Right renal pelvis (tissue), 4 donors: ENCODE measurements around the gene SPG7. TPM values are rescaled to one million over a fixed set of nuclear protein-coding genes. Genes with fewer than 3 reads are reported as not detected.

Experiments used
- DNase-seq, 4 donors: peaks; one replicate each; pipeline ENCODE4 v3.0.0-alpha.2; 2013; ENCODE audit warnings: low read depth in 4 of 4, low spot score in 3 of 4, missing footprints in 1 of 4
- polyA plus RNA-seq, 4 donors: library from polyadenylated mRNA; unstranded; fragments of 120-200 nt; gene quantifications; one replicate each; pipeline ENCODE4 v1.2.1, GENCODE V29; 2013; ENCODE audit not compliant: insufficient read length in 4 of 4

The SPG7 gene
- polyA plus RNA-seq, 4 donors, result 84.2 to 106 (median 90.3) TPM

DNA sequence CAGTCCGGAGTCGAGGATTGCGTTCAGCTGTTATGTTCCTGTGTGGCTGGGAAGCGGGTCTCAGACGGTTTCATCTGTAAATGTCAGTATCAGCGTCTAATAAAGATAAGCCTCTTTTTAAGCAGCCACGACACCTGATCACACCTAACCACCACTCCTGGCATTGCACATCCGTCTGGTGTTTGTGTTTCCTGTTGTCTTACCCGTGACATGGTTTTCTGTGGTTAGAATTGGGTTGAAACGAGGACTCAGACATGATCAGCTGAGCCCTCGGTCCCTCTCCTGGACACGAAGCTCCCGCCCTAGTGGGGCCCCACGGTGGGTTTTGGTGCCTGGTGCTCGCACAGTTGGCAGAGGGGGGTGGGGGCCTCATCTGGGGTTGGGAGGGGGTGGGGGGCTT lies 85.6 kb downstream of the SPG7 start:
- no peak for DNase-seq

GRCh38 chr16:89595330-89596060 lies 87.3 kb downstream of the SPG7 start:
- DNase-seq, result no peak

- DNase-seq, result no peak
Measured at GRCh38 chr16:89596061-89596689, 88.0 kb downstream of the SPG7 start.

DNA sequence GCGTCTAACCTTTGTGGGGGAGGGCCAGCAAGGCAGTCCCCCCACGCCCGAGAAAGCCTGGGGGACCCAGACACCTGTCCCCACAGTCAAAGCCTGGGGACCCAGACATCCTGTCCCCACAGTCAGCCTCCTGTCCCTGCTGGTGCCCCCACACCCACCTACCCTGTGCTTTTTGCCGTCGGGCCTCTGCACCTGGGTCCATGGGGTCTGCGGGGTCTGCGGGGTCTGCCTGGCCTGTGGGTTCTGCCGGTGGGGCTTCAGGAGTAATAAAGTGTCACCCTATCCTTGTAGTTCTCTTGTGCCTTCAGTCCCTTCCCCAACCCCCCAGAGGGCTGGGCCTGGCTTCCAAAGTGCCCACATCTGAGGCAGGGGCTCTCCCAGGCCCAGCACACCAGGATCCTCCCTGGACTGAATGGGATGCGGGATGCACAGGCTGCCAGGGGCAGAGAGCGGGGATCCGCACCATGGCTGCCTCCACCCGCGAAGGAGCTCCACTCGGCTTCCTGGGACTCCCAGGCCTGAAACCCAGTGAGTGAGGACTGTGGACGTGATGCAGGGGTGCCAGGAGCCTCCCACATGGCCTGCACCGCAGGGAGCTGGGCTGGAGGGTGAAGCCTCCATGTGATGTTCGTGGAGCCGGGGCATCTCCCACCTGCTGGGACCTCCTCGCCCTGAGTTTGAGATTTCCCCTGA lies 88.9 kb downstream of the SPG7 start:
- DNase-seq, result no peak

DNA sequence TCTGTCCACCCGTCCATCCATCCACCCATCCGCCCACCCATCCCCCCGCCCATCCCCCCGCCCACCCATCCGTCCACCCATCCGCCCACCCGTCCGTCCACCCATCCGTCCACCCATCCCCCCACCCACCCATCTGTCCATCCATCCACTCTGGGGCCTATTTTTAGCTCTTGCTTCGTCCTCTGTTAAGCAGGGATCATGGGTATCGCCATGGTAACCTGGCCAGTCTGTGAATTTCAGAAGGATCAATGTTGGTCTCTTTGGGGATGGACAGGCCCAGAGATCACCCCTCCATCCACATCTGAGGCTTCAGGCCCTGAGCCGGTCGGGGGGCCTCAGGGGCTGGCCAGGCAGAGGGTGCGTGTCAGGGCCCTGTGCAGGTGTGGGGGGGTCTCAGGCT lies 90.0 kb downstream of the SPG7 start:
- DNase-seq, result no peak

GRCh38 chr16:89599451-89599858 lies 91.3 kb downstream of the SPG7 start:
- DNase-seq, result no peak

- DNase-seq, result no peak
Measured at GRCh38 chr16:89599902-89600301, 91.7 kb downstream of the SPG7 start.

- DNase-seq, result no peak
Measured at GRCh38 chr16:89600427-89600826, 92.2 kb downstream of the SPG7 start.

- DNase-seq, result no peak
Measured at GRCh38 chr16:89600956-89601355, 92.8 kb downstream of the SPG7 start.

DNA sequence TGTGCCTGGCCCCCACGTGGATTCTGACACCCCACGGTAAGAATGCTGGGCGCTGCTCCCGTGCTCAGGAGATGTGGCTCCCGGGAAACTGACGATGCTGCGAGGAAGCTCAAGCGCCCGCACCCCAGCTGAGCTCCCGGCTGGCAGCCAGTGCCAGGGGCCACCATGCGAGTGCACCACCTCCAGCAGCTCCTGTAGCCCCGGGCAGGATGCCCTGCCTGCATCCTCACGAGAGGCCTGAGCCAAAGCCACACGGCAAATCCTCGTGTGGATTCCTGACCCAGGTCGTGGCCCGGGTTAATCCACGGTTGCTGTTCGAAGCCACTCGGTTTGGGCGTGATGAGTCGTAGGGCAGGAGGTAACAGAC lies 93.7 kb downstream of the SPG7 start:
- no peak for DNase-seq

GRCh38 chr16:89602273-89602951 lies 94.2 kb downstream of the SPG7 start:
- DNase-seq, result peak; percentile 70 to 82 (median 78)

- DNase-seq, result no peak
Measured at GRCh38 chr16:89602952-89603590, 94.9 kb downstream of the SPG7 start.

DNA sequence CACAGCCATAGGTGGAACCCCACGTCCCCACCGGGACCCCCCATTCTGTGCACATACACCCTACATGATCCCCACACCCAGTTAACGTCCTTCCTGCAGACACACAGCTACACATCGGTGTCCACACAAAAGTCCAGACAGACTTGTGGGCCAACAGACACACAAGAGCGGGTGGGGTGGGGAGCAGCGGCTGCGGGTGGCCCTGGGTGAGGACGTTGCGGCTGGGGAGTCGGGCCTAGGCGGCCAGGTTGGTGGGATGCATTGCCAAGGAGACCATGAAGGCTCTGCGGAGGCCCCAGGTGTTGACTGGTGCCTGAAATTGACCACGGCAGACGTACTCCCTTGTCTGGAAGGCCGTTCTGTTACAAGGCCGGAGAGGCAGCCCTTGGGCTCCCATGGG lies 96.6 kb downstream of the SPG7 start:
- no peak for DNase-seq

DNA sequence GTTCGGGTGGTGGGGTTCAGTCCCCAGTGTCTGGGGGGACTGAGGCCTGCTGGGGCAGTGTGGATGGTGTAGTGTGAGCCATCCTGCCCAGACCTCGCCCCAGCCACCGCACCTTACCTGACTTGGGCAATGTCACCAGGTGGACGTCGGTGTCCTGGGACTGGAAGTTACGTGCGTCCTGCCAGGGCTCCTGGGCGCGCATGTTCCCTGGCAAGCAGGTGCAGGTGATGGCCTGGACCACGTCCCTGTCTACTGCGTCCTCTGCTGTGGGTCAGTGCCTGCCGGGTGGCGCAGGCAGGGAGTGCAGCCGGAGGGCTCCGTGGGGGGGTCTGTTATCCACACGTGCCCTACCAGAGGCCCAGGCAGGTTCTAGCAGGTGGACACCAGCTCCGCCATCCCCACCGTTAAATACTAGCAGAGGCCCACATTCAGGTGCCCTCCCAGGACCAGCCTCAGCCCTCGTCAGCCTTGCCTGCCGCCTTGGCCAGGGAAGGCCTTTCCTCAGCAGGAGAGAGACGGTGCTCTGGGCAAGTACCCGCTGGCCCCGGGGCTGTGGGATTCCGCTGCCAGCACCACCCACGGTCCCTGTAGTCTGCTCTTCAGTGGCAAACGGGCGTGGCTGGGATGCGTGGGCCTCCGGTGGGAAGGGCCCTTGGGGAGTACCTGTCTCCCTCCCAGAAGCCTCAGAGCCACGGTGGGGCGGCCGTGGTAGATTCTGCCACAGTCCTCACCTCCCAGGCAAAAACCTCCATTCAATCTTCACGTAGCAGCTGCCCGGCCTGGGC lies 97.2 kb downstream of the SPG7 start:
- no peak for DNase-seq

DNA sequence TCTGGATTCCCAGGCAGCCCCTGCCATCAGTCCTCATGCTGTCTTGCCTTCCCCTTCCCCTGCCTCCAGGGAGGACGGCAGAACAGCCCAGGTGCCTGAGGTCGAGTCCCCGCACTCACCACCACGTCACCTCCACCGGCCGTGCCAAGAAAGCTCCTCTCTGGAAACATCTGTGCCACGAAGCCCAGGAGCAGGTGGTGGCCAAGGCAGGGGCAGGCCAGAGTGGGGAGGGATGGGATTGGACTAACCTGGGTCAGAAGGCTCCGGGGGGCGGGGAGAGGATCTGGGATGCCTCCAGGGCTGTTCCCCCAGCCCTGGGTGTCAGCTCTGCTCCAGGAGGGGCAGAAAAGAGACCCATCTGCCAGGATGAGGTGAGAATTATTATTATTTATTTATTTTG lies 97.8 kb downstream of the SPG7 start:
- DNase-seq, result no peak

Other genes starting within 250 kb of the SPG7 start
- gene ANKRD11, start 17.8 kb upstream of the SPG7 start, polyA plus RNA-seq, result 100 to 1,000 TPM in 1 of 4 donors, 10 to 100 TPM in 3; 90.2 to 101 (median 96.6) TPM
- 1,000 to 10,000 TPM; 1,657 to 3,073 (median 1,817) TPM for gene RPL13, start 52.3 kb downstream of the SPG7 start, polyA plus RNA-seq
- gene CPNE7, start 67.4 kb downstream of the SPG7 start, polyA plus RNA-seq, result 1 to 10 TPM; 2.8 to 4.1 (median 2.9) TPM
- gene DPEP1, start 105.2 kb downstream of the SPG7 start, polyA plus RNA-seq, result 10 to 100 TPM; 22.5 to 50.6 (median 40.7) TPM
- gene CHMP1A, start 149.3 kb downstream of the SPG7 start, polyA plus RNA-seq, result 10 to 100 TPM; 57.9 to 82.4 (median 71.9) TPM
- 10 to 100 TPM; 11.7 to 15.5 (median 13.1) TPM for gene SPATA33, start 149.4 kb downstream of the SPG7 start, polyA plus RNA-seq
- 100 to 1,000 TPM in 2 of 4 donors, 10 to 100 TPM in 2; 91.2 to 110 (median 99.6) TPM for gene CDK10, start 178.3 kb downstream of the SPG7 start, polyA plus RNA-seq
- 10 to 100 TPM in 1 of 4 donors, 1 to 10 TPM in 3; 5.4 to 11.0 (median 6.0) TPM for gene SPATA2L, start 193.3 kb downstream of the SPG7 start, polyA plus RNA-seq
- gene VPS9D1, start 212.5 kb downstream of the SPG7 start, polyA plus RNA-seq, result 10 to 100 TPM; 10.3 to 15.0 (median 11.9) TPM
- gene ZNF276, start 213.1 kb downstream of the SPG7 start, polyA plus RNA-seq, result 10 to 100 TPM; 26.6 to 31.6 (median 28.4) TPM